A549 treated with Hydrocortisone at 1 μM for 4 hours (cell line): ENCODE measurements around the gene FAT2. TPM values are rescaled to one million over a fixed set of nuclear protein-coding genes. Genes with fewer than 3 reads are reported as not detected.

Source experiments
- total RNA-seq: library from RNA; stranded (reverse); fragments of 200-300 nt; extraction: Qiagen RNA extraction; gene quantifications from 5 replicates; pipeline ENCODE4 v1.2.3, GENCODE V29; 2022

Gene FAT2, protein sequence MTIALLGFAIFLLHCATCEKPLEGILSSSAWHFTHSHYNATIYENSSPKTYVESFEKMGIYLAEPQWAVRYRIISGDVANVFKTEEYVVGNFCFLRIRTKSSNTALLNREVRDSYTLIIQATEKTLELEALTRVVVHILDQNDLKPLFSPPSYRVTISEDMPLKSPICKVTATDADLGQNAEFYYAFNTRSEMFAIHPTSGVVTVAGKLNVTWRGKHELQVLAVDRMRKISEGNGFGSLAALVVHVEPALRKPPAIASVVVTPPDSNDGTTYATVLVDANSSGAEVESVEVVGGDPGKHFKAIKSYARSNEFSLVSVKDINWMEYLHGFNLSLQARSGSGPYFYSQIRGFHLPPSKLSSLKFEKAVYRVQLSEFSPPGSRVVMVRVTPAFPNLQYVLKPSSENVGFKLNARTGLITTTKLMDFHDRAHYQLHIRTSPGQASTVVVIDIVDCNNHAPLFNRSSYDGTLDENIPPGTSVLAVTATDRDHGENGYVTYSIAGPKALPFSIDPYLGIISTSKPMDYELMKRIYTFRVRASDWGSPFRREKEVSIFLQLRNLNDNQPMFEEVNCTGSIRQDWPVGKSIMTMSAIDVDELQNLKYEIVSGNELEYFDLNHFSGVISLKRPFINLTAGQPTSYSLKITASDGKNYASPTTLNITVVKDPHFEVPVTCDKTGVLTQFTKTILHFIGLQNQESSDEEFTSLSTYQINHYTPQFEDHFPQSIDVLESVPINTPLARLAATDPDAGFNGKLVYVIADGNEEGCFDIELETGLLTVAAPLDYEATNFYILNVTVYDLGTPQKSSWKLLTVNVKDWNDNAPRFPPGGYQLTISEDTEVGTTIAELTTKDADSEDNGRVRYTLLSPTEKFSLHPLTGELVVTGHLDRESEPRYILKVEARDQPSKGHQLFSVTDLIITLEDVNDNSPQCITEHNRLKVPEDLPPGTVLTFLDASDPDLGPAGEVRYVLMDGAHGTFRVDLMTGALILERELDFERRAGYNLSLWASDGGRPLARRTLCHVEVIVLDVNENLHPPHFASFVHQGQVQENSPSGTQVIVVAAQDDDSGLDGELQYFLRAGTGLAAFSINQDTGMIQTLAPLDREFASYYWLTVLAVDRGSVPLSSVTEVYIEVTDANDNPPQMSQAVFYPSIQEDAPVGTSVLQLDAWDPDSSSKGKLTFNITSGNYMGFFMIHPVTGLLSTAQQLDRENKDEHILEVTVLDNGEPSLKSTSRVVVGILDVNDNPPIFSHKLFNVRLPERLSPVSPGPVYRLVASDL (N-terminal part only)
- total RNA-seq, result 0.01 TPM in 1 of 5 replicates, not detected in the others

DNA sequence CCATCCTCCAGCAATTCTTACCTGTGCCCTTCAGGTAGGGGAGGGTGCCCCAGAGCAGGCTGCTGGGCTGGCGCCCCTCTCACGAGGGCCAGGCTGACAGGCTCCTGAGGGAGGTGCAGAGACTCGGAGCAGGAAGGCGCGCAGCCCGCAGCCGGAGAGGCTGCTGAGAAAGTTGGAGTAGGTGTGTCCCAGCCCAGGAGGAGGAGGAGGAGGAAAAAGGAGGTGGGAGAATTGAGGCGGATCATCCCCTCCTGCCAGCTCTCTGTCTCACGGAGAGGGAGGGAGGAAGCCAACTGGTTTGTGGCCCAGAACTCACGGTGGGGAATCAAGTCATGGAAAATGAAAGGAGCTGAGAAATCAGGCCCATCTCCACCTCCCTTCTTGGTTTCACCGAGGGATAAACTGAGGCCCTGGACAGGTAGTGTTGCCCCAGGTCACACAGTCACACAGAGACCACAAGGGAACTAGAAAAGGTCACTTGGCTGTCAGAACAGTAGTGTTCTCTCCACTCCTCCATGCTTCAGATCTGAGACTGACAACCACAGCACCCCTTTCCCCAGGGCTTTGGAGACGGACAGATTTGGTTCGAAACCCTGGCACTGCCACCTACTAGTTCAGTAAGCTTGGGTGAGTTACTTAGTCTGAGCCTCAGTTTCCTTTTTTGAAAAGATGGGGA is at the start of gene FAT2:
Gene FAT2 (minus strand): TSS at position 188 of the 676 bp plus-strand sequence. CDS start 22,400 bp downstream, outside the sequence.

Other genes starting within 250 kb of the FAT2 start
- gene SLC36A2, start 243.8 kb downstream of the FAT2 start, total RNA-seq, result not detected in 5 replicates
- 8.3 to 9.5 TPM (median 9.0 TPM) in 5 replicates for gene SLC36A1, start 143.7 kb downstream of the FAT2 start, total RNA-seq
- 13.0 to 20.8 TPM (median 19.7 TPM) in 5 replicates for gene SPARC, start 95.6 kb upstream of the FAT2 start, total RNA-seq
- 173 to 226 TPM (median 201 TPM) in 5 replicates for gene ATOX1, start 167.3 kb upstream of the FAT2 start, total RNA-seq
- 118 to 167 TPM (median 132 TPM) in 5 replicates for gene G3BP1, start 180.6 kb upstream of the FAT2 start, total RNA-seq